Panc1 (cell line): ENCODE data around the gene TEX51. TPM values are rescaled to one million over a fixed set of nuclear protein-coding genes. Genes with fewer than 3 reads are reported as not detected.

ENCODE experiments used
- ATAC-seq: fragments of 200-7000 bp; cut with Tn5 transposase; 2 replicates; pipeline ENCODE4 v1.9.1; 2020; ENCODE audit warnings: mild to moderate bottlenecking, moderate library complexity
- BruUV-seq: library from RNA; stranded (reverse); fragments of 400-500 nt; replicated peaks from 2 replicates; lab custom pipeline; 2021; lab: Mats Ljungman, UMichigan
- CTCF ChIA-PET: fragments of 300-600 bp; sonication (Branson Sonifier 250); formaldehyde crosslinking; loops from one replicate; lab custom pipeline; 2022; ENCODE audit warnings: antibody characterized with exemption; lab: Charles Lee
- POLR2A ChIA-PET: fragments of 300-600 bp; sonication (Branson Sonifier 250); formaldehyde crosslinking; loops from one replicate; lab custom pipeline; 2022; ENCODE audit warnings: antibody characterized with exemption; lab: Charles Lee
- DNase-seq: peaks from one replicate; pipeline ENCODE4 v3.0.0-alpha.2; 2010; ENCODE audit warnings: low read depth, low spot score
- H3K27ac ChIP-seq: 2 replicates; pipeline ENCODE4 v1.5.1; 2011; ENCODE audit warnings: mild to moderate bottlenecking, low read length, inconsistent platforms
- H3K27me3 ChIP-seq: fragments of 200-500 bp; sonication (Bioruptor generic); 2 replicates; pipeline ENCODE4 v1.6.0; 2014; ENCODE audit warnings: low read length, inconsistent platforms; ENCODE audit not compliant: control insufficient read depth, insufficient read depth
- H3K36me3 ChIP-seq: fragments of 200-500 bp; sonication (Bioruptor generic); 2 replicates; pipeline ENCODE4 v1.5.1; 2014; ENCODE audit warnings: inconsistent platforms, mild to moderate bottlenecking, low read length, moderate library complexity; ENCODE audit not compliant: control insufficient read depth, insufficient read depth
- H3K4me1 ChIP-seq: 2 replicates; pipeline ENCODE4 v1.5.1; 2011; ENCODE audit warnings: inconsistent platforms, mild to moderate bottlenecking, low read length, moderate library complexity; ENCODE audit not compliant: control insufficient read depth, insufficient read depth
- H3K4me3 ChIP-seq, 2 experiments: 2 replicates each; pipeline ENCODE4 v1.5.1; 2011 to 2012; ENCODE audit warnings: low read depth in 2 of 2, low read length in 2 of 2, mild to moderate bottlenecking in 2 of 2, inconsistent platforms in 1 of 2, moderate library complexity in 1 of 2
- H3K9me3 ChIP-seq: fragments of 200-500 bp; sonication (Bioruptor generic); 2 replicates; pipeline ENCODE4 v1.5.1; 2014; ENCODE audit warnings: low read depth, mild to moderate bottlenecking, inconsistent platforms, low read length, moderate library complexity; ENCODE audit not compliant: control insufficient read depth, insufficient read depth
- POLR2AphosphoS5 ChIP-seq: IDR thresholded peaks from 2 replicates; pipeline ENCODE4 v1.6.1; 2012; ENCODE audit warnings: mild to moderate bottlenecking, low read depth, low read length, moderate library complexity
- REST ChIP-seq, 2 experiments: IDR thresholded peaks; 2 replicates each; pipeline ENCODE4 v1.6.1; 2011 to 2012; ENCODE audit warnings: low read depth in 2 of 2, control low read depth in 1 of 2, low read length in 1 of 2, mild to moderate bottlenecking in 1 of 2, moderate library complexity in 1 of 2; ENCODE audit not compliant: insufficient read depth in 1 of 2
- SIN3A ChIP-seq: IDR thresholded peaks from 2 replicates; pipeline ENCODE4 v1.6.1; 2012; ENCODE audit warnings: low read depth, mild to moderate bottlenecking, low read length, moderate library complexity, borderline replicate concordance; ENCODE audit not compliant: insufficient read depth
- TCF7L2 ChIP-seq: IDR thresholded peaks from 2 replicates; pipeline ENCODE4 v1.6.1; 2011; ENCODE audit warnings: mild to moderate bottlenecking, low read depth, low read length, inconsistent platforms
- in situ Hi-C: cut with HindIII; loops from 2 replicates; pipeline ENCODE4 v1.10.0; 2016; ENCODE audit warnings: low sequenced_read_pairs, low pct_unique_long_range_greater_than_20kb
- intact Hi-C: fragments of 100-400 bp; cut with micrococcal nuclease; formaldehyde crosslinking; loops from one replicate; pipeline ENCODE4 v1.10.0; 2022; ENCODE audit not compliant: unreplicated experiment
- total RNA-seq: library from RNA; stranded (reverse); gene quantifications from one replicate; pipeline ENCODE4 v1.2.1, GENCODE V29; 2021; ENCODE audit not compliant: unreplicated experiment
- TF ChIP-seq, protein P1 (sequence below): fragments of 450-650 bp; IDR thresholded peaks from 2 replicates; pipeline ENCODE4 v1.5.1; 2017; ENCODE audit warnings: mild to moderate bottlenecking

The TEX51 gene
- total RNA-seq, 1 experiment from 2014 or later = not detected

- in situ Hi-C loops (no loop called here), intact Hi-C loops (no loop called here)
- Histone ChIP-seq H3K4me3 (no peak overlapping the region), H3K27me3 (no peaks in the 10 kb centered on the region), H3K4me1 (no peaks in the 10 kb centered on the region), H3K27ac (no peak overlapping the region), H3K9me3 (no peaks in the 10 kb centered on the region), H3K36me3 (no peaks in the 10 kb centered on the region)
- CTCF ChIA-PET = no interaction called here
- TF ChIP-seq REST (IDR thresholded peaks at IDR 0.05; ENCODE audit: insufficient read depth in 1 of 2, low read depth in 2 of 2, low read length in 1 of 2) (no peak), SIN3A (no peak), POLR2AphosphoS5 (no peak), TCF7L2 (no peak)
- TF ChIP-seq, protein P1, sequence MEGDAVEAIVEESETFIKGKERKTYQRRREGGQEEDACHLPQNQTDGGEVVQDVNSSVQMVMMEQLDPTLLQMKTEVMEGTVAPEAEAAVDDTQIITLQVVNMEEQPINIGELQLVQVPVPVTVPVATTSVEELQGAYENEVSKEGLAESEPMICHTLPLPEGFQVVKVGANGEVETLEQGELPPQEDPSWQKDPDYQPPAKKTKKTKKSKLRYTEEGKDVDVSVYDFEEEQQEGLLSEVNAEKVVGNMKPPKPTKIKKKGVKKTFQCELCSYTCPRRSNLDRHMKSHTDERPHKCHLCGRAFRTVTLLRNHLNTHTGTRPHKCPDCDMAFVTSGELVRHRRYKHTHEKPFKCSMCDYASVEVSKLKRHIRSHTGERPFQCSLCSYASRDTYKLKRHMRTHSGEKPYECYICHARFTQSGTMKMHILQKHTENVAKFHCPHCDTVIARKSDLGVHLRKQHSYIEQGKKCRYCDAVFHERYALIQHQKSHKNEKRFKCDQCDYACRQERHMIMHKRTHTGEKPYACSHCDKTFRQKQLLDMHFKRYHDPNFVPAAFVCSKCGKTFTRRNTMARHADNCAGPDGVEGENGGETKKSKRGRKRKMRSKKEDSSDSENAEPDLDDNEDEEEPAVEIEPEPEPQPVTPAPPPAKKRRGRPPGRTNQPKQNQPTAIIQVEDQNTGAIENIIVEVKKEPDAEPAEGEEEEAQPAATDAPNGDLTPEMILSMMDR = no peak
- DNase-seq (no peak), ATAC-seq (no peak)
- no TSS peak for BruUV-seq
- POLR2A ChIA-PET = no interaction called here
Observed at GRCh38 chr2:126882736-126883665, 15.7 kb upstream of the TEX51 start.

- POLR2A ChIA-PET = no interaction called here
- no peak for ATAC-seq
- Histone ChIP-seq H3K4me1 (no peaks in the 10 kb centered on the region), H3K4me3 (no peak overlapping the region), H3K36me3 (no peaks in the 10 kb centered on the region), H3K27me3 (no peaks in the 10 kb centered on the region), H3K9me3 (no peaks in the 10 kb centered on the region), H3K27ac (no peak overlapping the region)
- CTCF ChIA-PET = no interaction called here
- no peak for DNase-seq
- BruUV-seq = no TSS peak
- in situ Hi-C loops = no loop called here
- intact Hi-C loops = no loop called here
- TF ChIP-seq POLR2AphosphoS5 (no peak), TCF7L2 (no peak), SIN3A (no peak), REST (IDR thresholded peaks at IDR 0.05; ENCODE audit: insufficient read depth in 1 of 2, low read depth in 2 of 2, low read length in 1 of 2) (no peak)
- TF ChIP-seq, protein P1 = no peak
Observed at GRCh38 chr2:126883666-126884040, 15.0 kb upstream of the TEX51 start.
